Globus pallidus (tissue), 1 donor: Measurements from ENCODE around the gene EVX1.

Source experiments
- DNase-seq: peaks from one replicate; pipeline ENCODE4 v3.0.0-alpha.2; 2015; ENCODE audit warnings: low spot score

Gene EVX1

GRCh38 chr7:27205325-27206280, 37.0 kb upstream of the EVX1 start:
- DNase-seq = no peak

GRCh38 chr7:27207348-27207985, 35.1 kb upstream of the EVX1 start:
- DNase-seq = no peak

- no peak for DNase-seq
These were observed 33.6 kb upstream of the EVX1 start for GRCh38 chr7:27208998-27209397.

- no peak for DNase-seq
These were observed 32.6 kb upstream of the EVX1 start for GRCh38 chr7:27209933-27210440.

GRCh38 chr7:27210441-27211083, 32.0 kb upstream of the EVX1 start:
- no peak for DNase-seq

GRCh38 chr7:27211084-27211446, 31.5 kb upstream of the EVX1 start:
- DNase-seq = no peak

GRCh38 chr7:27211764-27212204, 30.8 kb upstream of the EVX1 start:
- DNase-seq = no peak

- DNase-seq = no peak
These were observed 29.8 kb upstream of the EVX1 start for GRCh38 chr7:27212497-27213432.

GRCh38 chr7:27213433-27214238, 29.0 kb upstream of the EVX1 start:
- DNase-seq = no peak

- DNase-seq = no peak
These were observed 28.2 kb upstream of the EVX1 start for GRCh38 chr7:27214239-27214950.

GRCh38 chr7:27215356-27215755, 27.2 kb upstream of the EVX1 start:
- DNase-seq = no peak

- DNase-seq = no peak
These were observed 24.7 kb upstream of the EVX1 start for GRCh38 chr7:27217951-27218350.

GRCh38 chr7:27219821-27220220, 22.8 kb upstream of the EVX1 start:
- DNase-seq = no peak

GRCh38 chr7:27220440-27220955, 22.1 kb upstream of the EVX1 start:
- no peak for DNase-seq

GRCh38 chr7:27221201-27221797, 21.3 kb upstream of the EVX1 start:
- no peak for DNase-seq

GRCh38 chr7:27223941-27224575, 18.5 kb upstream of the EVX1 start:
- no peak for DNase-seq

- no peak for DNase-seq
These were observed 17.3 kb upstream of the EVX1 start for GRCh38 chr7:27224983-27225934.

- no peak for DNase-seq
These were observed 13.2 kb upstream of the EVX1 start for GRCh38 chr7:27229448-27229847.
